HuH-7 (cell line): ENCODE data around the gene DGKK.
A peak's percentile ranks its signal among the peaks of the same experiment; 100 is the strongest.
"Not testable (repeated sequence)": the region's sequence is repeated elsewhere in the genome, so short reads cannot be mapped to it uniquely, and the experiment has no call there.

Source experiments
- DNase-seq: peaks from one replicate; pipeline ENCODE4 v3.0.0; 2011; ENCODE audit warnings: low spot score

The DGKK gene

GRCh38 chrX:50431623-50432022 lies 39.0 kb downstream of the DGKK start:
- DNase-seq: peak; percentile 23

- DNase-seq: no peak
Observed at GRCh38 chrX:50430917-50431575, 39.6 kb downstream of the DGKK start.

- DNase-seq: no peak
Observed at GRCh38 chrX:50428174-50428573, 42.5 kb downstream of the DGKK start.

GRCh38 chrX:50407976-50408375 lies 62.6 kb downstream of the DGKK start:
- no peak for DNase-seq

- no peak for DNase-seq
Observed at GRCh38 chrX:50403903-50404302, 66.7 kb downstream of the DGKK start.

GRCh38 chrX:50402886-50403285 lies 67.7 kb downstream of the DGKK start:
- no peak for DNase-seq

GRCh38 chrX:50393902-50394301 lies 76.7 kb downstream of the DGKK start:
- no peak for DNase-seq

GRCh38 chrX:50386520-50386919 lies 84.1 kb downstream of the DGKK start:
- no peak for DNase-seq

GRCh38 chrX:50381729-50382415 lies 88.8 kb downstream of the DGKK start:
- DNase-seq: no peak

- no peak for DNase-seq
Observed at GRCh38 chrX:50375481-50376267, 95.0 kb downstream of the DGKK start.

GRCh38 chrX:50372966-50373365 lies 97.7 kb downstream of the DGKK start:
- DNase-seq: no peak

- no peak for DNase-seq
Observed at GRCh38 chrX:50343917-50344316, 126.7 kb downstream of the DGKK start.

- no peak for DNase-seq
Observed at GRCh38 chrX:50333308-50333707, 137.3 kb downstream of the DGKK start.

GRCh38 chrX:50332668-50333067 lies 138.0 kb downstream of the DGKK start:
- not testable (repeated sequence) for DNase-seq

GRCh38 chrX:50327235-50327634 lies 143.4 kb downstream of the DGKK start:
- no peak for DNase-seq
